IgD-negative memory B cell (primary cell): Measurements from ENCODE around the gene CASK. TPM values are rescaled to one million over a fixed set of nuclear protein-coding genes. Genes with fewer than 3 reads are reported as not detected.
"Not testable (repeated sequence)": the region's sequence is repeated elsewhere in the genome, so short reads cannot be mapped to it uniquely, and the experiment has no call there.

Source experiments
- H3K27ac Mint-ChIP-seq, 3 donors: one replicate each; pipeline ENCODE4 v1.8.0; 2020 to 2022; ENCODE audit warnings: mild to moderate bottlenecking in 3 of 3, mixed read lengths in 3 of 3, moderate library complexity in 1 of 3
- H3K27me3 Mint-ChIP-seq: one replicate; pipeline ENCODE4 v1.8.0; 2021; ENCODE audit warnings: mixed read lengths
- H3K36me3 Mint-ChIP-seq: one replicate; pipeline ENCODE4 v1.8.0; 2020; ENCODE audit warnings: mild to moderate bottlenecking, mixed read lengths
- H3K4me1 Mint-ChIP-seq, 3 donors: one replicate each; pipeline ENCODE4 v1.8.0; 2020 to 2022; ENCODE audit warnings: mixed read lengths in 3 of 3, mild to moderate bottlenecking in 1 of 3
- H3K4me3 Mint-ChIP-seq, 4 donors: one replicate each; pipeline ENCODE4 v1.8.0; 2020 to 2022; ENCODE audit warnings: mild to moderate bottlenecking in 4 of 4, mixed read lengths in 4 of 4, moderate library complexity in 3 of 4
- H3K9me3 Mint-ChIP-seq, 3 donors: one replicate each; pipeline ENCODE4 v1.8.0; 2020 to 2021; ENCODE audit warnings: mixed read lengths in 3 of 3, mild to moderate bottlenecking in 1 of 3
- polyA plus RNA-seq: library from polyadenylated mRNA; unstranded; fragments of 300-500 nt; fragmentation: Illumina TruSeq; gene quantifications from one replicate; pipeline ENCODE4 v1.2.3, GENCODE V29; 2021

Gene CASK
- polyA plus RNA-seq, 1 donor from 2014 or later: 4.3 TPM

- Mint-ChIP-seq H3K4me3 (no peak overlapping the region), H3K4me1 (no peaks in the 10 kb centered on the region), H3K27ac (no peak overlapping the region), H3K9me3 (no peaks in the 10 kb centered on the region), H3K27me3 (peaks cover 4% of the 10 kb centered on the region), H3K36me3 (no peaks in the 10 kb centered on the region)
Measured at GRCh38 chrX:41528784-41529183, 394.6 kb downstream of the CASK start.

DNA sequence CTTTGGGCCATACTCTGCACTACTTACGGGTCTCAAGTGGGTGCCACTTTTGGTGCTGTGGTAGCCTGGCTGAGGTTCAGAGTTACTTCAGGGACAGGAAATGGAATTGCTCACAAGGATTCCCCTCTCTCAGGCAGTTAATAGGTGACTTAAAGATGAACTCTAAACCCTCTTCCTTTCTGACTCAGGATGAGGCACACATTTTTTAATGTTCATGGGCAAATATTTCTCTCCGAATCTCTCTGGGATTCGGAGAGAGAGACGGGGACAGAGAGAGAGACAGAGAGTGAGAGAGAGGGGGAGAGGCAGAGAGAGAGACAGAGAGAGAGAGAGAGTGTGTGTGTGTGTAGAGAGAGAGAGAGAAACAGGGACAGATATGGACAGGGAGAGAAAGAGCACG lies 396.4 kb downstream of the CASK start:
- peaks cover 4% of the 10 kb centered on the region for H3K27me3 Mint-ChIP-seq
- H3K4me1 Mint-ChIP-seq: no peaks in the 10 kb centered on the region
- H3K4me3 Mint-ChIP-seq: no peak overlapping the region
- H3K9me3 Mint-ChIP-seq: no peaks in the 10 kb centered on the region
- no peak overlapping the region for H3K27ac Mint-ChIP-seq
- no peaks in the 10 kb centered on the region for H3K36me3 Mint-ChIP-seq

DNA sequence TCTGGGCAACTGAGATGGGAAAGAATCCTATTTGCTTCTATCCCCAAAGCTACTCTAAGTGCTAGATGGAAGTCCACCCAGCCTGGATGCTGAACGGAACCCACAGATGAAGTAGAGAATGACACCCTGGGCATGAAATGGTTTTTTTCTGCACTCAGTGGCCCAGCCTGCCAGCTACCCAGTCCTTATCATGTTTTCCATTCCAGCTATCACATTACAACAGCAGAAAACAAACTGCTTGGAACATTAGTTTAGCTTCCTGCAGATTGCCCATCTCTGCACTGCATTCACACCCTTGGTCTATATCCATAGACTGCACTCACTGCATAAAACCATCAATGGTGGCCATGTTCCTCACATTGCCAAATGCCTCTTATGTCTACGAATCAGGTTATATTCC lies 397.1 kb downstream of the CASK start:
- Mint-ChIP-seq H3K27ac (no peak overlapping the region), H3K36me3 (no peaks in the 10 kb centered on the region), H3K27me3 (peaks cover 4% of the 10 kb centered on the region), H3K4me1 (no peaks in the 10 kb centered on the region), H3K4me3 (no peak overlapping the region), H3K9me3 (no peaks in the 10 kb centered on the region)

GRCh38 chrX:41522671-41523070 lies 400.7 kb downstream of the CASK start:
- H3K36me3 Mint-ChIP-seq: no peaks in the 10 kb centered on the region
- H3K4me3 Mint-ChIP-seq: no peak overlapping the region
- no peaks in the 10 kb centered on the region for H3K27me3 Mint-ChIP-seq
- H3K27ac Mint-ChIP-seq: no peak overlapping the region
- no peaks in the 10 kb centered on the region for H3K4me1 Mint-ChIP-seq
- no peaks in the 10 kb centered on the region for H3K9me3 Mint-ChIP-seq

DNA sequence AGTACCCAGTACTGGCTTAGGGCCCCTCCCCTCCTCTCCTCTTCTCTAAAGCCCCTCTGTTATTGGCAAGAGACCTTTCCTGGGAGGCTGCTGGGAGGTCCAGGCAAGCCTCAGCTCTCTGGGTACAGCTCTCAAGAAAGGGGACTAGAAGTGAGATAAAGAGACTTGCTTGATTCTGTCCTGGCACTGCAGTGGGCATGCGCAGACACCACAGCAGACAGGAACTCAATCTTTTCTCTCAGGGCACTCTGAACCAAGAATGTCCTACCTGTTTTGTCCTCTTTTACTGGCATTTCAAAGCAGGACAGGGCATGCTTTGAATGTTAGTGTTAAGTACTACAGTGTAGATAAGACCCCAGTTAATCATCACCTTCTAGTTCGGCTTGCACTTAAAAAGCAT lies 401.3 kb downstream of the CASK start:
- no peak overlapping the region for H3K27ac Mint-ChIP-seq
- no peaks in the 10 kb centered on the region for H3K4me1 Mint-ChIP-seq
- no peak overlapping the region for H3K4me3 Mint-ChIP-seq
- no peaks in the 10 kb centered on the region for H3K27me3 Mint-ChIP-seq
- no peaks in the 10 kb centered on the region for H3K36me3 Mint-ChIP-seq
- H3K9me3 Mint-ChIP-seq: no peaks in the 10 kb centered on the region

- Mint-ChIP-seq H3K27ac (no peak overlapping the region), H3K4me3 (no peak overlapping the region), H3K36me3 (no peaks in the 10 kb centered on the region), H3K4me1 (no peaks in the 10 kb centered on the region), H3K9me3 (no peaks in the 10 kb centered on the region), H3K27me3 (peaks cover 7% of the 10 kb centered on the region)
Measured at GRCh38 chrX:41519468-41519867, 403.9 kb downstream of the CASK start.

GRCh38 chrX:41518841-41519220 lies 404.5 kb downstream of the CASK start:
- no peak overlapping the region for H3K27ac Mint-ChIP-seq
- peaks cover 7% of the 10 kb centered on the region for H3K27me3 Mint-ChIP-seq
- H3K4me3 Mint-ChIP-seq: no peak overlapping the region
- peaks cover 4% of the 10 kb centered on the region for H3K36me3 Mint-ChIP-seq
- no peaks in the 10 kb centered on the region for H3K4me1 Mint-ChIP-seq
- H3K9me3 Mint-ChIP-seq: no peaks in the 10 kb centered on the region

DNA sequence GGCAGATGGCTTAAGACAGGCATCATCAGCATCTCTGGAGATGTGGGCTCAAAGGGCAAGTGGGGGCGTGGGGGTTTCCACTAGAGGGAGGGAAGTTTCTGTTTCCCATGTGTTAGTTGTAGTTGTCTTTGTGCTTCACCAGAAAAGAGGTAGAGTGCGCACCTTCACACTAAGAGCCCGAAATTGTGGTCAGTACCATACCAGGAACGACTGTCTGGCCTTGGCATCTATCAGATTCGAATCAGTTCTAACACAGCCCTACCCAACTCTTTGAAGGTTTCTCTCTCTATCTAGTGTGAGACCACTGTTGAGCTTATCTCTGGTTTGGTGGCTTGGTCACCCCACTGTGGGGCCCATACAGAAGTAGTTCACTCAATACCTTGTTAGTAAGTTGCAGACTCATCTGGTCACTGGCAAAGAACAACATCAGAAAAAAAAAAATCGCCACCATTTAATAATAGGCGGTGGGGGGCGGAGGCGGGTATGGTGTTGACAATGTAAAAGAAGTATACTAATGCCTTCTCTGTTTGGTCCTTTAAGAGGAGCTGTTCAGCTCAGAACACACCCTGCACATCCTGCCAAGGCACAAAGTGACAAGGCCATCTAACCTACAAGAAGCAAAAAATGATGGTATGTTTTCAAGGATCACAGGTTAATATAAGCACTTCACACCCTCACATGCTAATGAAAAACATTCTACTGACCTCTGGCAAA lies 405.1 kb downstream of the CASK start:
- H3K4me1 Mint-ChIP-seq: peaks cover 0 to 2% (median 0%) of the 10 kb centered on the region in 3 donors
- H3K9me3 Mint-ChIP-seq: no peaks in the 10 kb centered on the region
- H3K4me3 Mint-ChIP-seq: no peak overlapping the region
- peaks cover 7% of the 10 kb centered on the region for H3K27me3 Mint-ChIP-seq
- H3K36me3 Mint-ChIP-seq: peaks cover 5% of the 10 kb centered on the region
- no peak overlapping the region for H3K27ac Mint-ChIP-seq

GRCh38 chrX:41516999-41517765 lies 406.2 kb downstream of the CASK start:
- H3K9me3 Mint-ChIP-seq: no peaks in the 10 kb centered on the region
- peaks cover 2 to 5% (median 2%) of the 10 kb centered on the region in 3 donors for H3K4me1 Mint-ChIP-seq
- H3K36me3 Mint-ChIP-seq: peaks cover 5% of the 10 kb centered on the region
- peaks cover 7% of the 10 kb centered on the region for H3K27me3 Mint-ChIP-seq
- H3K27ac Mint-ChIP-seq: peak overlapping the region in 1 of 3 donors; percentile 4
- no peak overlapping the region for H3K4me3 Mint-ChIP-seq

DNA sequence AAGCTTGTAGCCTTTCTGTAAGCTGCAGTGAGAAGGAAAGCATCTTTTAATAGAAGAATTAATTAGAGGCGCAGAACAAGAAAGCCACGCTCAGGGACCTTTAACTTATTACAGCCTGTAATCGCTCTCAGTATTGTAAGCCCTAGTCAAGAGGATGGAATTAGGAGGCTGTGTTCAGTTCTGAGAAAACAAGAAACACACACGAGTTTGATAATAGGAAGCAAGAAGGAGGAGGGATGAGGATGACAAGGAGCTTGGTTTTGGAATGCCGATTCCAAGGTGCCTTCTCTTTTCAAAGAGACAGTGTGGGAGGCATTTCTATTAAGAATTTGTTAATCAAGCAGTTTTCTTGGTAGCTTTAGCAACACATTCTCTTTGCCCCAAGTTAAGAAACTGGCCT lies 406.9 kb downstream of the CASK start:
- Mint-ChIP-seq H3K9me3 (no peaks in the 10 kb centered on the region), H3K4me3 (no peak overlapping the region), H3K4me1 (peaks cover 5 to 7% (median 5%) of the 10 kb centered on the region in 3 donors), H3K36me3 (peaks cover 5% of the 10 kb centered on the region), H3K27ac (no peak overlapping the region), H3K27me3 (peaks cover 7% of the 10 kb centered on the region)

GRCh38 chrX:41515376-41515775 lies 408.0 kb downstream of the CASK start:
- Mint-ChIP-seq H3K4me3 (no peak overlapping the region), H3K4me1 (peaks cover 5 to 7% (median 5%) of the 10 kb centered on the region in 3 donors), H3K36me3 (peaks cover 5% of the 10 kb centered on the region), H3K27me3 (peaks cover 7% of the 10 kb centered on the region), H3K27ac (no peak overlapping the region), H3K9me3 (no peaks in the 10 kb centered on the region)

DNA sequence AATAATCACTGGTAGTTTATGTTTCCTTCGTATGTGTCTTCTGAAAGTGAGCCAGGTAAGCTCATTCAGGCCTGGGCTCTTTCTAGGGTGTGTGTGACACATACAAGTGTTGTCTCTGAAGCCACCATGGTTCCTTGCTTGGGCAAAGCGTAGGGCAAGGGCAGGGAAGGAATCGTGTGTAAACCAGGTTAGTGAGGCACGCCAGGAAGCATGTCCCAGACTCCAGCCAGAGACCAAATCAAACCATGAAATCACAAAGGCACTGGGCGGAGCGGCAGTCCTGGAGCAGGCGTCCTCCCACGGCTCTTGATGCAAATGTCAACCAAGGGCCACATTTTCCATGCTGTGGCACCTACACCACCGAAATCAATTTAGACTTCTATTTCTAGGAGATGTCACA lies 409.2 kb downstream of the CASK start:
- H3K4me1 Mint-ChIP-seq: peaks cover 5 to 7% (median 5%) of the 10 kb centered on the region in 3 donors
- no peaks in the 10 kb centered on the region for H3K9me3 Mint-ChIP-seq
- no peak overlapping the region for H3K27ac Mint-ChIP-seq
- H3K4me3 Mint-ChIP-seq: peak overlapping the region in 1 of 4 donors; percentile 49
- peaks cover 7% of the 10 kb centered on the region for H3K27me3 Mint-ChIP-seq
- H3K36me3 Mint-ChIP-seq: peaks cover 5% of the 10 kb centered on the region

GRCh38 chrX:41512853-41513252 lies 410.5 kb downstream of the CASK start:
- H3K4me3 Mint-ChIP-seq, H3K4me1 Mint-ChIP-seq, H3K9me3 Mint-ChIP-seq, H3K27me3 Mint-ChIP-seq, H3K27ac Mint-ChIP-seq, H3K36me3 Mint-ChIP-seq: not testable (repeated sequence)

GRCh38 chrX:41512394-41512793 lies 411.0 kb downstream of the CASK start:
- Mint-ChIP-seq H3K27ac (no peak overlapping the region), H3K4me3 (peak overlapping the region in 1 of 4 donors; percentile 39), H3K27me3 (peaks cover 7% of the 10 kb centered on the region)

DNA sequence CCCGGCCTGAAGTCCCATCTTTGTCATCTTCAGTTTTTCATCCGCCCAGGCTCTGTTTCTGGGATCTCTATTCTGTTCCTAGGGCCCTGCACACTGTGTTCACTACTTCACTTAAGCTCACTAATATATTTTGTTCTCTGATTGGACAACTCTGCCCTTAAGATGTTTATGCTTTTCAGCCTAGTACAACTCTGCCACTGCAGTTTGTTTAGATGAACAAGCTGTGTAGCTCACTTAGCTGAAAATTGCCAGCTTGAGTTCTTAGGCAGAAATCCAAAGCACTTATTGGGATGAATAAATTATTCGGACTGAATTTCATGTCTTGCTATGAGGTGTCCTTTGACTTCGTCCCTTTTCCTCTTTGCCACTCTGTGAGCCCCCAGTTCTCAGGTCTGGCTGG lies 415.4 kb downstream of the CASK start:
- H3K36me3 Mint-ChIP-seq: no peaks in the 10 kb centered on the region
- no peaks in the 10 kb centered on the region for H3K9me3 Mint-ChIP-seq
- H3K27me3 Mint-ChIP-seq: no peaks in the 10 kb centered on the region
- H3K27ac Mint-ChIP-seq: no peak overlapping the region
- no peak overlapping the region for H3K4me3 Mint-ChIP-seq
- peaks cover 4 to 5% (median 5%) of the 10 kb centered on the region in 3 donors for H3K4me1 Mint-ChIP-seq

More at GRCh38 chrX:41512394-41512793, 411.0 kb downstream of the CASK start:
- Mint-ChIP-seq H3K9me3 (no peaks in the 10 kb centered on the region), H3K36me3 (peaks cover 5% of the 10 kb centered on the region), H3K4me1 (peaks cover 5 to 7% (median 5%) of the 10 kb centered on the region in 3 donors)

DNA sequence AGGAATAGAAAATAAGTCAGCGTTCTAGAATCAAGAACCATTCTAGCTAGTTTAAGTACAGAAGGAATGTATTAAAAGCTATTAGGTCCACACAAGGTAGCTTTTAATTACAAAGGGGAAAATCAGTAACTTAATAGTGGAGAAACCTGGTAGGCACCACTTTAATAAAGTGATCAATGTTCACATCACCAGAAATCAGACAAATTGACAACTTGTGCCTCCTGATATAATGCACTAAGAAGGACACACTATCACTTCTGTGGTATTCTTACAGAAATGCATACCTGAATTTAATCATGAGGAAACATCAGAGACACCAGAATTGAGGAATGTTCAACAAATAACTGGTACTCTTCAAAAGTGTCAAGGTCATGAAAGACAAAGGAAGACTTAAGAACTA lies 421.4 kb downstream of the CASK start:
- Mint-ChIP-seq H3K9me3 (peaks cover 0 to 4% (median 3%) of the 10 kb centered on the region in 3 donors), H3K4me3 (no peak overlapping the region), H3K36me3 (no peaks in the 10 kb centered on the region), H3K27me3 (no peaks in the 10 kb centered on the region), H3K27ac (no peak overlapping the region), H3K4me1 (no peaks in the 10 kb centered on the region)
